ENCODE measurements around the gene SERAC1.

DNA sequence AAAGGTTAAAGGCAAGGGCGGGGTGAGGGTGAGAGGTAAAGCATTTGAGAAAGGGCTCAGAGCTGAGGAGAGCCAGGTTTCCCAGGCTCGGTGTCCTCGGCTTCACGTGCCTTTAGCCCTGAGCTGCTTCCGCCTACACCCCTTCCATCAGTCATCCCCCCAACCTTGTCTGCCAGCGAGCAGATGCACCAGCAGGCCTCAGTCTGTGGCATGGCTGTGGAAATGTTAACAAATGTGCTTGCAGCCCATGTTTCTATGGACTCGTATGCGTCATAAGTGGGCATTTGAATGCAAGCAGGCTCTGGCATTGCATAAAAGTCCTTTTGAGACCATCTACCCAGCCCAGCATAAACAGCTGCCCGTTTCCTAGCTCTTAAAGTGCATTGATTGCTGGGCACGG lies 97.5 kb downstream of the SERAC1 start:
- no peak for TF ChIP-seq GATA2 (IDR thresholded peaks at IDR 0.05; ENCODE audit: low read depth, low read length)
- TF ChIP-seq GATA3 (IDR thresholded peaks at IDR 0.05; ENCODE audit: low read depth, low read length) = no peak

Data from SH-SY5Y (cell line).